G401 (cell line): Measurements from ENCODE around the gene CCDC148. TPM values are rescaled to one million over a fixed set of nuclear protein-coding genes. Genes with fewer than 3 reads are reported as not detected.
A peak's percentile ranks its signal among the peaks of the same experiment; 100 is the strongest.
"Not testable (repeated sequence)": the region's sequence is repeated elsewhere in the genome, so short reads cannot be mapped to it uniquely, and the experiment has no call there.

Source experiments
- DNase-seq: peaks from one replicate; pipeline ENCODE4 v3.0.0-alpha.2; 2015; ENCODE audit warnings: low spot score
- in situ Hi-C: cut with HindIII; loops from 2 replicates; pipeline ENCODE4 v1.10.0; 2016; ENCODE audit warnings: low sequenced_read_pairs, mixed read lengths
- total RNA-seq: library from RNA; depleted of rRNA; stranded (reverse); fragments of >200 nt; shearing (Covaris generic); gene quantifications from 2 replicates; pipeline ENCODE4 v1.2.3, GENCODE V29; 2014

Gene CCDC148
- total RNA-seq, 1 experiment from 2014 or later = 4.1 TPM

DNA sequence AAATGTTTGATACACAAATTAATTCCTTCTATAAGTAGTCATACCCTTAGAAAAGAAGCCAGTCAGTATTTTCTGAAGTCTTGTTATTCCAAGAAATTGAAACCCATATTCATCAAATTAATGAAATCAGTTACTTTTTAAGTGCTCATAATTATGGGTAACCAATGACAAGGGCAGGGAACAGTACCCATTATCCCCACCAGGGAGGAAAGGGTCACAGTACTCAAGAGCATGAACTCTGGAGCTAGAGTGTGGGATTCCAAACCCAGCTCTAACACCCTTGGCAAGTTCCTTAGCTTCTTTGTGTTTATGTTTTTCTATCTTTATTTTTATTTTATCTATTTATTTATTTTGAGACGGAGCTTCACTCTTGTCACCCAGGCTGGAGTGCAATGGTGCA is 68.4 kb downstream of the CCDC148 start:
- in situ Hi-C loops = no loop called here

DNA sequence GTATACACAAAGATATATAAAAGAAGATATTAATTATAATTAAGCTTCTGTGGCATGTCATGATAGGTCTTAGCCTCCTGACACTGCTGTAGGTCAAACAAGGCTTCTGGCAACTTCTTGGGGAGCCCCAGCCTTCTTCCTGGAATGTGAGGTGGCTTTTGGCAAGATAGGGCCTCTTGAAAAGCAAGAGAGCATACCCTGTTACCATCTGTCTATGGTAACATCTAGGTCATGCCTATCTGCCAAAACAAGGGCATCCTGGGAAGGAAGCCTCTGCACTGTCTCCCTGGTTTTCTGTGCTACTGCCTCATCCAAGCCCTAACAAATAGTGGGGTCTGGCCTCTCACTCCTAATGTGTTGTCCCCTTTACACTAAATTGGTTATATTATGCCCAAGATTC is 70.9 kb downstream of the CCDC148 start:
- in situ Hi-C loops = no loop called here

More for the DNA sequence above, 68.4 kb downstream of the CCDC148 start:
- DNase-seq = no peak

DNA sequence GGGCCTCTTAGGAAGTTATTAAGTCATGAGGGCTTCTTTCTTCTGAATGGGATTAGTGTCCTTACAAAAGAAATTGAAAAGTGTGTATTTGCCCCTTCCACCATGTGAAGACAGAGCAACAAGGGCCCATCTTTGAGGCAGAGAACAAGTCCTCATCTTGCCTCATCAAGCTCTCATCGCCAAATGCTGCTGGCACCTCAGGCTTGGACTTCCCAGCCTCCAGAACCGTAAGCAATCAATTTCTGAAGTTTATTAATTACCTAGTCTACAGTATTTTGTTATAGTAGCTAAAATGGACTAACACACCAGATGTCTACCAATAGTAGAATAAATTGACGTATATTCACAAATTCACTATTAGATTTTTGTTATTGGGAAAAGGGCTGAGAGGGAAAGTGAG is 74.6 kb downstream of the CCDC148 start:
- in situ Hi-C loops = no loop called here
- no peak for DNase-seq

More for the DNA sequence above, 70.9 kb downstream of the CCDC148 start:
- peak; percentile 72 for DNase-seq

GRCh38 chr2:158381205-158381604 is 75.3 kb downstream of the CCDC148 start:
- in situ Hi-C loops = no loop called here
- no peak for DNase-seq

GRCh38 chr2:158380746-158381145 is 75.8 kb downstream of the CCDC148 start:
- DNase-seq = no peak
- in situ Hi-C loops = no loop called here

DNA sequence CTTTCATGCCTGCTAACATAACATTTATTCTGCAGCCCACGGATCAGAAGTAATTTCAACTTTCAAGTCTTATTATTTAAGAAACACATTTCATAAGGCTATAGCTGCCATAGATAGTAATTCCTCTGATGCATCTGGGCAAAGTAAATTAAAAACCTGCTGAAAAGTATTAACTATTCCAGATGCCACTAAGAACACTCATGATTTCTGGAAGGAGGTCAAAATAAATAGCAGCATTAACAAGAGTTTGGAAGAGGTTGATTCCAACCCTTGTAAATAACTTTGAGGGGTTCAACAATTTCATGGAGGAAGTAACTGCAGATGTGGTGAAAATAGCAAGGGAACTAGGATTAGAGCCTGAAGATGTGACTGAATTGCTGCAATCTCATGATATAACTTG is 77.6 kb downstream of the CCDC148 start:
- DNase-seq = no peak
- in situ Hi-C loops = no loop called here

DNA sequence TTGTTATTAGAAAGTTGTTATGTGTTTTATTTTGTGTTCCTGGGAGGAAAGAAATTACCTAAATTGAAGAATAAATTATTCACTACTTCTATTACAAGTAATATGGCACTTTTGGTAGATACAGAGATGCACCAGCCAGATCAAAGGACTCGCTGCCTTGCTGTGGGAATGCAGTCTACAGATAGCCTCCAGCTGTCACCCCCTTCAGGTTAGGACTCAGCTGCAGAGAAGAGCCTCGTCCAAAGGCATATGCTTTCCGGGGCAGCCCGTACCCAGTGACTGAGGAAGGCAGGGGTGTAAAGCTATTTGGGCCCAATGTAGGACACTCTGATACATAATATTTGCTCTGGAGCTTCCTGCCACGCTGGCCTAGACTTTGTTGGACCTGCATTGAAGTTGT is 90.2 kb downstream of the CCDC148 start:
- in situ Hi-C loops = no loop called here
- DNase-seq = no peak

DNA sequence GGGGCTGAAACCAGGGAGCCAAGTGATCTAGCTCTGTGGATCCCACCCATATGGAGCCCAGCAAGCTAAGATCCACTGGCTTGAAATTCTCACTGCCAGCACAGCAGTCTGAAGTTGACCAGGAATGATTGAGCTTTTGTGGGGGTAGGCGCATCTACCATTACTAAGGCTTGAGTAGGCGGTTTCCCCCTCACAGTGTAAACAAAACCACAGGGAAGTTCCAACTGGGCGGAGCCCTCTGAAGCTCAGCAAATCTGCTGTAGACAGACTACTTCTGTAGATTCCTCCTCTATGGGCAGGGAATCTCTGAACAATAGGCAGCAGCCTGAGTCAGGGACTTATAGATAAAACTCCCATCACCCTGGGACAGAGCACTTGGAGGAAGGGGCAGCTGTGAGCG is 96.7 kb downstream of the CCDC148 start:
- no peak for DNase-seq
- in situ Hi-C loops = no loop called here

GRCh38 chr2:158357699-158358098 is 98.9 kb downstream of the CCDC148 start:
- DNase-seq = no peak
- in situ Hi-C loops = no loop called here

- in situ Hi-C loops = no loop called here
- no peak for DNase-seq
Measured at GRCh38 chr2:158357122-158357521, 99.4 kb downstream of the CCDC148 start.

DNA sequence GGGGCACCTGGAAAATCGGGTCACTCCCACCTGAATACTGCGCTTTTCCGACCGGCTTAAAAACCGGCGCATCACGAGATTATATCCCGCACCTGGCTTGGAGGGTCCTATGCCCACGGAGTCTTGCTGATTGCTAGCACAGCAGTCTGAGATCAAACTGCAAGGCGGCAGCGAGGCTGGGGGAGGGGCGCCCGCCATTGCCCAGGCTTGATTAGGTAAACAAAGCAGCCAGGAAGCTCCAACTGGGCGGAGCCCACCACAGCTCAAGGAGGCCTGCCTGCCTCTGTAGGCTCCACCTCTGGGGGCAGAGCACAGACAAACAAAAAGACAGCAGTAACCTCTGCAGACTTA is 105.1 kb downstream of the CCDC148 start:
- DNase-seq, in situ Hi-C loops: not testable (repeated sequence)

GRCh38 chr2:158350751-158351465 is 105.6 kb downstream of the CCDC148 start:
- in situ Hi-C loops, DNase-seq: not testable (repeated sequence)

GRCh38 chr2:158346032-158346431 is 110.5 kb downstream of the CCDC148 start:
- no peak for DNase-seq
- in situ Hi-C loops = no loop called here

- DNase-seq = no peak
Measured at GRCh38 chr2:158339513-158339912, 117.0 kb downstream of the CCDC148 start.

GRCh38 chr2:158337018-158337417 is 119.5 kb downstream of the CCDC148 start:
- in situ Hi-C loops = no loop called here
- DNase-seq = no peak

More at GRCh38 chr2:158339513-158339912, 117.0 kb downstream of the CCDC148 start:
- in situ Hi-C loops = no loop called here

DNA sequence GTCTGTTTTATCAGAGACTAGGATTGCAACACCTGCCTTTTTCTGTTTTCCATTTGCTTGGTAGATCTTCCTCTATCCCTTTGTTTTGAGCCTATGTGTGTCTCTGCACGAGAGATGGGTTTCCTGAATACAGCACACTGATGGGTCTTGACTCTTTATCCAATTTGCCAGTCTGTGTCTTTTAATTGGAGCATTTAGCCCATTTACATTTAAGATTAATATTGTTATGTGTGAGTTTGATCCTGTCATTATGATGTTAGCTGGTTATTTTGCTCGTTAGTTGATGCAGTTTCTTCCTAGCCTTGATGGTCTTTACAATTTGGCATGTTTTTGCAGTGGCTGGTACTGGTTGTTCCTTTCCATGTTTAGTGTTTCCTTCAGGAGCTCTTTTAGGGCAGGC is 124.8 kb downstream of the CCDC148 start:
- in situ Hi-C loops, DNase-seq: not testable (repeated sequence)

GRCh38 chr2:158325782-158326340 is 130.7 kb downstream of the CCDC148 start:
- in situ Hi-C loops = no loop called here
- DNase-seq = no peak

DNA sequence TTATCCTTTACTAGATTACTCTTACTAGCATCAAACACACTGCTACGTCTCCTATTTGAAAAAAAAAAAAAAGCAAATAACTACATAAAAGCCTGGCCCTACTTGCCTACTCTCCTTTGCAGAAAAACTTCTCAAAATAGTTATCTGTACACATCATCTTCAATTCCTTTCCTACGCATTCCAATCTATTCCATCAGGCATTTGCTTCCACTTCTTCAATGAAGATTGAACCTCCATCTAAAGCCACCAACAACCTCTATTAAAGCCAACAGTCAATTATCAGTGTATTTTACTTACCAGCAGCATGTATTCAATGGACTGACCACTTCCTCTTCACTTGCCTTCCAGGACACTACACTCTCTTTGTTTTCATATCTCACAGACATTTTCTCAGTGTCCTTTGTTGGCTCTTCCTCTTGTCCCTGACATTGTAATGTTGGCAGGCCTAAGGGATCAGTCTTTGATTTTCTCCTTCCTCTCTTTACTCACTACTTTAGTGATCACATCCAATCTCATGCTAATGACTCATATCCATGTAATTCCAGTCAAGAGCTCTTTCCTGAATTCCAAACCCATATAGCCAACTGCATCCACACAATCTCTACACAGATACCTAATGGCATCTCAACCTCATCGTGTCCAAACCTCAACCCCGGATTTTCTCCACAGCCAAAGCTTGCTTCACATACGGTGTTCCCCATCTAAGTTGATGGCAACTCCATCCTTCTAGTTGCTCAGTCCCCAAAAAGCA is 131.3 kb downstream of the CCDC148 start:
- in situ Hi-C loops = no loop called here
- no peak for DNase-seq

DNA sequence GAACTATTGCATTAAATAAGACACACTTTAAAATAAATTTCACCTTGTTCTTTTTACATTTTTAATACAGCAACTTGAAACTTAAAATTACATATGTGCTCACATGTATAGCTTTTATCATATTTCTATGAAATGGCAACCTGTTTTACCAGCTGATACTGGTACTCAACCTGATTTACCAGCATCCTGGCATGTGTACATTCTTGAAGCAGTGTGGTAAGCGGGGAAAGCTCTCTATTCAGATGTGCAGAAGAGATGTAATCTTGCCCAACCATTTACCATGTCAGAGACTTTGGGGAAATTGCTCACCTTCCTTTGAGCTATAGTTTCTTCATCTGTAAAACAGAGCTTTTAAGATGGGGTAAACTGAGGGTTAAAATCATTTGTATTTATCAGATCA is 133.2 kb downstream of the CCDC148 start:
- in situ Hi-C loops = no loop called here
- DNase-seq = no peak

GRCh38 chr2:158321264-158321663 is 135.3 kb downstream of the CCDC148 start:
- no peak for DNase-seq

More at GRCh38 chr2:158321264-158321663, 135.3 kb downstream of the CCDC148 start:
- in situ Hi-C loops = no loop called here
